B cell (primary cell): ENCODE results near the gene CDC40. TPM values are rescaled to one million over a fixed set of nuclear protein-coding genes. Genes with fewer than 3 reads are reported as not detected.
"Not testable (repeated sequence)": the region's sequence is repeated elsewhere in the genome, so short reads cannot be mapped to it uniquely, and the experiment has no call there.

ENCODE experiments used
- ATAC-seq: fragments of 200-7000 bp; cut with Tn5 transposase; one replicate; pipeline ENCODE4 v1.10.0; 2021; ENCODE audit warnings: low read depth, mild to moderate bottlenecking, moderate number of reproducible peaks, moderate library complexity
- CTCF ChIA-PET: fragments of 350-600 bp; sonication (Branson Sonifier 250); formaldehyde crosslinking; loops from one replicate; lab custom pipeline; 2021; ENCODE audit warnings: antibody characterized with exemption, inconsistent platforms; lab: Charles Lee
- POLR2A ChIA-PET: fragments of 350-600 bp; sonication (Branson Sonifier 250); formaldehyde crosslinking; loops from one replicate; lab custom pipeline; 2021; ENCODE audit warnings: antibody characterized with exemption; lab: Charles Lee
- DNase-seq: peaks from one replicate; pipeline ENCODE4 v3.0.0; 2013
- H2AFZ ChIP-seq: 2 replicates; pipeline ENCODE4 v1.6.1; 2012; ENCODE audit warnings: mild to moderate bottlenecking, low read depth, low read length; ENCODE audit not compliant: insufficient read depth, poor library complexity, severe bottlenecking
- H3K27ac ChIP-seq, 2 donors: 1 replicate in 1 of 2; 2 replicates in 1 of 2; pipeline ENCODE4 v1.5.1; 2012 to 2013; ENCODE audit warnings: low read length in 2 of 2, mild to moderate bottlenecking in 2 of 2, moderate library complexity in 1 of 2
- H3K27me3 ChIP-seq, 4 experiments: fragments of 200-600 bp in 1 of 4; sonication (generic) in 1 of 4; replicated peaks in 1 of 4; 1 replicate in 2 of 4; 2 replicates in 2 of 4; pipeline versions ENCODE4 v1.6.1 to v1.7.0; 2013 to 2016; ENCODE audit warnings: low read length in 3 of 4, mild to moderate bottlenecking in 2 of 4, mixed read lengths in 1 of 4, moderate library complexity in 1 of 4; ENCODE audit not compliant: insufficient read depth in 4 of 4, control insufficient read depth in 3 of 4; ENCODE audit errors: control extremely low read depth in 1 of 4
- H3K36me3 ChIP-seq, 2 experiments: replicated peaks in 1 of 2; 1 replicate in 1 of 2; 2 replicates in 1 of 2; pipeline versions ENCODE4 v1.6.1 to v1.7.1; 2013; ENCODE audit warnings: low read length in 1 of 2; ENCODE audit not compliant: insufficient read depth in 2 of 2, control insufficient read depth in 1 of 2; ENCODE audit errors: control extremely low read depth in 1 of 2, extremely low read depth in 1 of 2
- H3K4me1 ChIP-seq, 2 donors: fragments of 200-600 bp in 1 of 2; sonication (generic) in 1 of 2; 1 replicate in 1 of 2; 2 replicates in 1 of 2; pipeline versions ENCODE4 v1.5.1 to v1.6.1; 2013 to 2017; ENCODE audit warnings: low read length in 2 of 2; ENCODE audit not compliant: control insufficient read depth in 2 of 2, insufficient read depth in 2 of 2
- H3K4me2 ChIP-seq: replicated peaks from 2 replicates; pipeline ENCODE3; 2012; ENCODE audit warnings: mild to moderate bottlenecking, low read depth, low read length; ENCODE audit not compliant: poor library complexity, severe bottlenecking
- H3K4me3 ChIP-seq, 5 experiments: fragments of 200-600 bp in 1 of 5; sonication (generic) in 1 of 5; 1 replicate in 3 of 5; 2 replicates in 2 of 5; pipeline versions ENCODE4 v1.5.1 to v1.7.0; 2011 to 2016; ENCODE audit warnings: low read length in 4 of 5, mild to moderate bottlenecking in 4 of 5, low read depth in 2 of 5, control low read depth in 1 of 5, moderate library complexity in 1 of 5; ENCODE audit not compliant: insufficient read depth in 1 of 5; ENCODE audit errors: control extremely low read depth in 1 of 5, extremely low read depth in 1 of 5
- H3K79me2 ChIP-seq: fragments of 200-600 bp; sonication (generic); one replicate; pipeline ENCODE4 v1.6.0; 2016; ENCODE audit warnings: low read length; ENCODE audit not compliant: control insufficient read depth, insufficient read depth
- H3K9ac ChIP-seq: fragments of 200-600 bp; sonication (generic); 2 replicates; pipeline ENCODE4 v1.6.1; 2017; ENCODE audit warnings: mild to moderate bottlenecking, low read length, moderate library complexity
- H3K9me3 ChIP-seq, 3 donors: one replicate each; pipeline versions ENCODE4 v1.6.1 to v1.7.1; 2013; ENCODE audit warnings: low read length in 2 of 3; ENCODE audit not compliant: control insufficient read depth in 2 of 3, insufficient read depth in 1 of 3; ENCODE audit errors: control extremely low read depth in 1 of 3
- H4K20me1 ChIP-seq: 2 replicates; pipeline ENCODE4 v1.6.0; 2012; ENCODE audit warnings: mild to moderate bottlenecking, low read length; ENCODE audit not compliant: insufficient read depth, control insufficient read depth, poor library complexity, severe bottlenecking
- H3K27ac Mint-ChIP-seq: one replicate; pipeline ENCODE4 v1.8.0; 2021; ENCODE audit warnings: mixed read lengths
- H3K27me3 Mint-ChIP-seq: one replicate; pipeline ENCODE4 v1.8.0; 2021; ENCODE audit warnings: mixed read lengths
- H3K4me1 Mint-ChIP-seq: one replicate; pipeline ENCODE4 v1.8.0; 2021; ENCODE audit warnings: mixed read lengths
- H3K4me3 Mint-ChIP-seq: one replicate; pipeline ENCODE4 v1.8.0; 2021; ENCODE audit warnings: mixed read lengths
- H3K9me3 Mint-ChIP-seq: one replicate; pipeline ENCODE4 v1.8.0; 2022; ENCODE audit warnings: mixed read lengths; ENCODE audit not compliant: insufficient read depth
- CTCF ChIP-seq: fragments of 200-600 bp; IDR thresholded peaks from one replicate; pipeline ENCODE4 v1.8.0; 2022; ENCODE audit warnings: antibody characterized with exemption, mild to moderate bottlenecking
- EZH2 ChIP-seq: IDR thresholded peaks from 2 replicates; pipeline ENCODE4 v1.6.1; 2012; ENCODE audit warnings: borderline replicate concordance, low read depth, mild to moderate bottlenecking, moderate library complexity, low read length; ENCODE audit not compliant: insufficient read depth, poor library complexity, severe bottlenecking
- WGBS: methylation state at CpG from one replicate; pipeline ENCODE4 v1.1.5; 2013; ENCODE audit warnings: missing lambda C conversion rate; ENCODE audit not compliant: insufficient coverage; 5-methylcytosine and 5-hydroxymethylcytosine counted together
- intact Hi-C: fragments of 100-400 bp; cut with micrococcal nuclease; formaldehyde crosslinking; loops from one replicate; pipeline ENCODE4 v1.10.0; 2022
- polyA plus RNA-seq: library from polyadenylated mRNA; depleted of rRNA; stranded (reverse); fragments of >200 nt; gene quantifications from 2 replicates; pipeline ENCODE4 v1.2.3, GENCODE V29; 2012
- total RNA-seq, 2 donors: library from RNA; stranded (reverse); fragments of 120-200 nt in 1 of 2; gene quantifications; 1 replicate in 1 of 2; 2 replicates in 1 of 2; pipeline versions ENCODE4 v1.2.3 to v1.2.4, GENCODE V29; 2013 to 2022

Gene CDC40
- total and polyA plus RNA-seq, 2 donors (not counting 1 experiment from before 2014, with no cell fraction given) = 12.7 to 52.4 TPM

- intact Hi-C loops = no loop called here
- no peaks in the 10 kb centered on the region for H3K4me1 ChIP-seq
- H3K9me3 Mint-ChIP-seq = peaks cover 4% of the 10 kb centered on the region
- no peak overlapping the region for H3K27ac ChIP-seq
- ATAC-seq = no peak
- H3K9ac ChIP-seq = no peak overlapping the region
- CTCF ChIA-PET = no interaction called here
- WGBS = no CpG with 5 or more reads among the region's 1 CpG
- DNase-seq = no peak
- peaks cover 16% of the 10 kb centered on the region for H3K27me3 Mint-ChIP-seq
- H3K79me2 ChIP-seq = no peaks in the 10 kb centered on the region
- no peak overlapping the region for H3K27ac Mint-ChIP-seq
- H2AFZ ChIP-seq = no peak overlapping the region
- H3K27me3 ChIP-seq = peaks cover 0 to 3% (median 0%) of the 10 kb centered on the region in 4 experiments
- H3K9me3 ChIP-seq = no peaks in the 10 kb centered on the region
- POLR2A ChIA-PET = no interaction called here
- H4K20me1 ChIP-seq = no peaks in the 10 kb centered on the region
- H3K4me3 ChIP-seq = no peak overlapping the region
- no peak overlapping the region for H3K4me2 ChIP-seq
- H3K4me3 Mint-ChIP-seq = no peak overlapping the region
- TF ChIP-seq CTCF (no peak), EZH2 (no peak)
- H3K36me3 ChIP-seq = no peaks in the 10 kb centered on the region
- H3K4me1 Mint-ChIP-seq = no peaks in the 10 kb centered on the region
These were observed 91.5 kb downstream of the CDC40 start for GRCh38 chr6:110271732-110272022.

- H3K4me1 Mint-ChIP-seq = not testable (repeated sequence)
These were observed 92.6 kb downstream of the CDC40 start for GRCh38 chr6:110272781-110273180.

More at GRCh38 chr6:110272781-110273180, 92.6 kb downstream of the CDC40 start:
- H3K4me3 ChIP-seq, ATAC-seq, DNase-seq, H3K27ac Mint-ChIP-seq, H3K9me3 Mint-ChIP-seq, H3K79me2 ChIP-seq, H2AFZ ChIP-seq, intact Hi-C loops, H3K27ac ChIP-seq, H3K4me2 ChIP-seq, H3K4me3 Mint-ChIP-seq, H3K27me3 ChIP-seq, H3K36me3 ChIP-seq, POLR2A ChIA-PET, H4K20me1 ChIP-seq, H3K4me1 ChIP-seq, CTCF ChIA-PET, H3K9ac ChIP-seq, H3K9me3 ChIP-seq: not testable (repeated sequence)
- H3K27me3 Mint-ChIP-seq = peaks cover 19% of the 10 kb centered on the region
